ENCODE results near the gene CNST. TPM values are rescaled to one million over a fixed set of nuclear protein-coding genes. Genes with fewer than 3 reads are reported as not detected.
"Not testable (repeated sequence)": the region's sequence is repeated elsewhere in the genome, so short reads cannot be mapped to it uniquely, and the experiment has no call there.

CNST gene
- total RNA-seq, 1 experiment from 2014 or later: 14.8 TPM

- Mint-ChIP-seq H3K9me3 (ENCODE audit: unreplicated experiment) (peaks cover 4% of the 10 kb centered on the region), H3K36me3 (ENCODE audit: insufficient read depth, unreplicated experiment) (peaks cover 4% of the 10 kb centered on the region), H3K4me1 (ENCODE audit: low read depth, unreplicated experiment) (no peaks in the 10 kb centered on the region), H3K27ac (ENCODE audit: unreplicated experiment) (no peak overlapping the region), H3K27me3 (ENCODE audit: insufficient read depth, unreplicated experiment) (no peaks in the 10 kb centered on the region), H3K4me3 (ENCODE audit: unreplicated experiment) (peak overlapping the region; percentile 14)
- H3K4me3 ChIP-seq (ENCODE audit: low read depth, low read length): 0 out of 2 replicates have a peak overlapping the region, but pooled peaks have one; percentile 14
- H3K4me1 ChIP-seq: peaks cover 4% of the 10 kb centered on the region; the same call in 1 of the 2 replicates
- ChIA-PET POLR2A (no interaction called here), CTCF (interaction anchor here (0.7 kb wide), 1 partner anchor 66 kb away, joined by 4 read pairs; no protein-coding TSS in a partner anchor)
- TF ChIP-seq CTCF (IDR thresholded peaks at IDR 0.05; ENCODE audit: insufficient read depth in 1 of 2, low read depth in 1 of 2, low read length in 1 of 2, severe bottlenecking in 1 of 2, unreplicated experiment in 1 of 2): peak; percentile 84 to 86
- no peaks in the 10 kb centered on the region for H3K27me3 ChIP-seq (replicated peaks; ENCODE audit: control insufficient read depth, insufficient read depth, low read length)
- H3K9me3 ChIP-seq: peaks cover 10% of the 10 kb centered on the region; the same call in 1 of the 2 replicates
- no TSS peak for BruUV-seq (replicated peaks)
- DNase-seq: peak; percentile 60 to 73
- intact Hi-C loops (cut with micrococcal nuclease; ENCODE audit: unreplicated experiment): loop anchor here (1.0 to 5.0 kb wide), 4 partner anchors 10 to 193 kb away; no protein-coding TSS in a partner anchor
- H3K36me3 ChIP-seq (ENCODE audit: control insufficient read depth, insufficient read depth, low read length): no peaks in the 10 kb centered on the region
Measured at GRCh38 chr1:246689409-246690008, 123.3 kb downstream of the CNST start.

GRCh38 chr1:246690100-246690499 is 123.8 kb downstream of the CNST start:
- no peaks in the 10 kb centered on the region for H3K27me3 Mint-ChIP-seq (ENCODE audit: insufficient read depth, unreplicated experiment)
- POLR2A ChIA-PET: no interaction called here
- intact Hi-C loops (cut with micrococcal nuclease; ENCODE audit: unreplicated experiment): no loop called here
- DNase-seq: no peak
- Histone ChIP-seq H3K9me3 (peaks cover 10% of the 10 kb centered on the region; the same call in 1 of the 2 replicates), H3K4me1 (peaks cover 4% of the 10 kb centered on the region; the same call in 1 of the 2 replicates), H3K27me3 (replicated peaks; ENCODE audit: control insufficient read depth, insufficient read depth, low read length) (no peaks in the 10 kb centered on the region), H3K4me3 (ENCODE audit: low read depth, low read length) (no peak overlapping the region), H3K36me3 (ENCODE audit: control insufficient read depth, insufficient read depth, low read length) (no peaks in the 10 kb centered on the region)
- H3K36me3 Mint-ChIP-seq (ENCODE audit: insufficient read depth, unreplicated experiment): peaks cover 4% of the 10 kb centered on the region
- peaks cover 9% of the 10 kb centered on the region for H3K9me3 Mint-ChIP-seq (ENCODE audit: unreplicated experiment)
- no peaks in the 10 kb centered on the region for H3K4me1 Mint-ChIP-seq (ENCODE audit: low read depth, unreplicated experiment)
- TF ChIP-seq CTCF (IDR thresholded peaks at IDR 0.05; ENCODE audit: insufficient read depth in 1 of 2, low read depth in 1 of 2, low read length in 1 of 2, severe bottlenecking in 1 of 2, unreplicated experiment in 1 of 2): no peak
- no TSS peak for BruUV-seq (replicated peaks)
- H3K27ac Mint-ChIP-seq (ENCODE audit: unreplicated experiment): no peak overlapping the region
- CTCF ChIA-PET: no interaction called here
- peak overlapping the region; percentile 14 for H3K4me3 Mint-ChIP-seq (ENCODE audit: unreplicated experiment)

GRCh38 chr1:246691622-246692495 is 125.6 kb downstream of the CNST start:
- Mint-ChIP-seq H3K9me3 (ENCODE audit: unreplicated experiment) (peaks cover 17% of the 10 kb centered on the region), H3K27ac (ENCODE audit: unreplicated experiment) (no peak overlapping the region), H3K36me3 (ENCODE audit: insufficient read depth, unreplicated experiment) (peaks cover 4% of the 10 kb centered on the region), H3K4me1 (ENCODE audit: low read depth, unreplicated experiment) (no peaks in the 10 kb centered on the region), H3K27me3 (ENCODE audit: insufficient read depth, unreplicated experiment) (no peaks in the 10 kb centered on the region), H3K4me3 (ENCODE audit: unreplicated experiment) (no peak overlapping the region)
- no peak for DNase-seq
- POLR2A ChIA-PET: no interaction called here
- intact Hi-C loops (cut with micrococcal nuclease; ENCODE audit: unreplicated experiment): no loop called here
- Histone ChIP-seq H3K27me3 (replicated peaks; ENCODE audit: control insufficient read depth, insufficient read depth, low read length) (no peaks in the 10 kb centered on the region), H3K36me3 (ENCODE audit: control insufficient read depth, insufficient read depth, low read length) (no peaks in the 10 kb centered on the region), H3K4me3 (ENCODE audit: low read depth, low read length) (no peak overlapping the region), H3K9me3 (peaks cover 10% of the 10 kb centered on the region; the same call in 1 of the 2 replicates), H3K4me1 (peaks cover 4% of the 10 kb centered on the region; the same call in 1 of the 2 replicates)
- CTCF ChIA-PET: no interaction called here
- no peak for TF ChIP-seq CTCF (IDR thresholded peaks at IDR 0.05; ENCODE audit: insufficient read depth in 1 of 2, low read depth in 1 of 2, low read length in 1 of 2, severe bottlenecking in 1 of 2, unreplicated experiment in 1 of 2)
- BruUV-seq (replicated peaks): no TSS peak

GRCh38 chr1:246694213-246694895 is 128.1 kb downstream of the CNST start:
- H3K36me3 ChIP-seq (ENCODE audit: control insufficient read depth, insufficient read depth, low read length); H3K4me3 Mint-ChIP-seq (ENCODE audit: unreplicated experiment); H3K4me1 ChIP-seq; POLR2A ChIA-PET; H3K36me3 Mint-ChIP-seq (ENCODE audit: insufficient read depth, unreplicated experiment); H3K4me1 Mint-ChIP-seq (ENCODE audit: low read depth, unreplicated experiment); H3K27me3 ChIP-seq (replicated peaks; ENCODE audit: control insufficient read depth, insufficient read depth, low read length); intact Hi-C loops (cut with micrococcal nuclease; ENCODE audit: unreplicated experiment); H3K4me3 ChIP-seq (ENCODE audit: low read depth, low read length); BruUV-seq (replicated peaks); H3K9me3 ChIP-seq; H3K27ac Mint-ChIP-seq (ENCODE audit: unreplicated experiment); H3K27me3 Mint-ChIP-seq (ENCODE audit: insufficient read depth, unreplicated experiment): not testable (repeated sequence)
- CTCF ChIA-PET: interaction anchor here (0.6 kb wide), 1 partner anchor 49 kb away, joined by 7 read pairs; no protein-coding TSS in a partner anchor
- DNase-seq: peak in 1 of 2 experiments; percentile 24
- H3K9me3 Mint-ChIP-seq (ENCODE audit: unreplicated experiment): peaks cover 17% of the 10 kb centered on the region

Measured in Caco-2 (cell line).